ENCODE results near the gene DYNLT3. TPM values are rescaled to one million over a fixed set of nuclear protein-coding genes. Genes with fewer than 3 reads are reported as not detected.

Gene DYNLT3
- total RNA-seq, 3 donors from 2014 or later (not counting 1 experiment from before 2014, with no cell fraction given) = 18.1 to 25.0 (median 18.4) TPM

DNA sequence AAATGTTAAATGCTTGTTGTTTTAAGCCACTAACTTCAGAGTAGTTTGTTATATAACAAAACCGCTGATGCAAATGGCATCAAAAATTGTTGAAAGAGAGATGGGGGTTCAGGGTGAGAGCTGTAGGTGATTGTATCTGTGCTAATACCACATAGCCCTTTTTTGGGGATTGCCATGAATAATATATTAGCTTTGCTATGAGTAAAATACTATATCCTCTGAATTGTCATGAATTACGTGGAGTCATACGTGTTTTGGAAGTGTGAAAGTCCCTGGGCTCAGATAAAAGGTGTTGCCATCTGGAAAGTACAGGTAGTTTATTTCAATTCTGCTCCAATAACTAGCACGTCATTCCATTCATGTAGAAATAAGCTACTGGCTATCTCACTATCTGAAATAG lies 30.6 kb downstream of the DYNLT3 start:
- intact Hi-C loops (cut with micrococcal nuclease) = no loop called here
- no peaks in the 10 kb centered on the region for H3K36me3 Mint-ChIP-seq
- H3K9me3 ChIP-seq (ENCODE audit: control insufficient read depth, insufficient read depth, low read length) = no peaks in the 10 kb centered on the region
- TF ChIP-seq, protein P1, sequence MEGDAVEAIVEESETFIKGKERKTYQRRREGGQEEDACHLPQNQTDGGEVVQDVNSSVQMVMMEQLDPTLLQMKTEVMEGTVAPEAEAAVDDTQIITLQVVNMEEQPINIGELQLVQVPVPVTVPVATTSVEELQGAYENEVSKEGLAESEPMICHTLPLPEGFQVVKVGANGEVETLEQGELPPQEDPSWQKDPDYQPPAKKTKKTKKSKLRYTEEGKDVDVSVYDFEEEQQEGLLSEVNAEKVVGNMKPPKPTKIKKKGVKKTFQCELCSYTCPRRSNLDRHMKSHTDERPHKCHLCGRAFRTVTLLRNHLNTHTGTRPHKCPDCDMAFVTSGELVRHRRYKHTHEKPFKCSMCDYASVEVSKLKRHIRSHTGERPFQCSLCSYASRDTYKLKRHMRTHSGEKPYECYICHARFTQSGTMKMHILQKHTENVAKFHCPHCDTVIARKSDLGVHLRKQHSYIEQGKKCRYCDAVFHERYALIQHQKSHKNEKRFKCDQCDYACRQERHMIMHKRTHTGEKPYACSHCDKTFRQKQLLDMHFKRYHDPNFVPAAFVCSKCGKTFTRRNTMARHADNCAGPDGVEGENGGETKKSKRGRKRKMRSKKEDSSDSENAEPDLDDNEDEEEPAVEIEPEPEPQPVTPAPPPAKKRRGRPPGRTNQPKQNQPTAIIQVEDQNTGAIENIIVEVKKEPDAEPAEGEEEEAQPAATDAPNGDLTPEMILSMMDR (IDR thresholded peaks at IDR 0.05) = no peak
- H3K27me3 ChIP-seq (ENCODE audit: control insufficient read depth, insufficient read depth, low read length) = no peaks in the 10 kb centered on the region
- DNase-seq (no peak), ATAC-seq (no peak)
- no peaks in the 10 kb centered on the region for H3K4me1 Mint-ChIP-seq
- no peak overlapping the region for H3K4me3 Mint-ChIP-seq
- H3K27ac ChIP-seq (ENCODE audit: low read length) = peak overlapping the region; percentile 25
- H3K27ac Mint-ChIP-seq = no peak overlapping the region
- H3K27me3 Mint-ChIP-seq (ENCODE audit: low read depth in 2 of 2) = peaks cover 3 to 25% of the 10 kb centered on the region in 2 donors
- H3K4me3 ChIP-seq (ENCODE audit: low read length) = no peak overlapping the region
- H3K4me1 ChIP-seq (ENCODE audit: control insufficient read depth, insufficient read depth, low read length) = no peaks in the 10 kb centered on the region
- 89% methylated on average over 1 of the region's 4 CpGs for WGBS (ENCODE audit: insufficient coverage)
- H3K36me3 ChIP-seq (ENCODE audit: control insufficient read depth, insufficient read depth, low read length) = no peaks in the 10 kb centered on the region
- no peaks in the 10 kb centered on the region for H3K9me3 Mint-ChIP-seq

DNA sequence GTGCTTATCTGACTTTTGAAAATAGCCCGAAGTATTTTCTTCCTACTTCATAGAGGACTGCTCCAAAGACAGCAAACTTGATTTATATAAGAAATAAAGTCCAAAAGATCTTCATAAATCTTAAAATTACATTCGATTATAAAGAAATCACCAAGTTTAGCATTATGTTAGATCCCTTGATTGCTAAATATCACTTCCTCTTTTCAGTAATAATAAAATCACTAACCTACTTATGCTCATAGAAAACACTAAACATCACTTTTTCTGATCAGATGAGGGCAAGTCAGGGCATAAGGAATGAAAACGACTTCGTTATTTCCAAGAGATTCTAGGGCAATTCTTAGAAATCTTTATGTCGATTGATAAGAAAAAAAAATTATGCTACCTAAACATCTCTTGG lies 32.0 kb downstream of the DYNLT3 start:
- H3K27ac ChIP-seq (ENCODE audit: low read length) = no peak overlapping the region
- WGBS (ENCODE audit: insufficient coverage) = 88% methylated on average over 3 of the region's 5 CpGs
- no peak for DNase-seq

DNA sequence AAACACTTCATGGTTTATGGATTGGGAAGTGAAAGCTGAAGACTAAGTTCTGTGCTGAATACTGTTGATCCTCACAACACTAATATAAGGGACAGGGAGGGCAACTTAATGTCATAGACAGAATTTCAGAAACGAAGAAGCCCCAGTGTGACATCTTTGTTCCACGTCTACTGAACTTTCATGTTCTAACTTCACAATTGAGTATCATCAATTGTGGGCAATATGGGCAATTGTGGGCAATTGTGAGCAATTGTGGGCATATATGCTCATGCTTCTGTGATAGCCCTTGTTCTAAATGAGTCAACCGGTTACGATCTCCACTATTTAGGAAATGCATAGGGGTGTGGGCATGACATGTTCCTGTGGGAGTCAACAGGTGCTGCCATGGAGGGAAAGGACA lies 33.8 kb downstream of the DYNLT3 start:
- Mint-ChIP-seq H3K27ac (no peak overlapping the region), H3K36me3 (no peaks in the 10 kb centered on the region), H3K9me3 (no peaks in the 10 kb centered on the region), H3K4me1 (no peaks in the 10 kb centered on the region), H3K27me3 (ENCODE audit: low read depth in 2 of 2) (peaks cover 3 to 35% of the 10 kb centered on the region in 2 donors), H3K4me3 (no peak overlapping the region)
- H3K36me3 ChIP-seq (ENCODE audit: control insufficient read depth, insufficient read depth, low read length) = no peaks in the 10 kb centered on the region
- 74% methylated on average over 4 of the region's 4 CpGs for WGBS (ENCODE audit: insufficient coverage)
- no peaks in the 10 kb centered on the region for H3K4me1 ChIP-seq (ENCODE audit: control insufficient read depth, insufficient read depth, low read length)
- DNase-seq (no peak), ATAC-seq (no peak)
- TF ChIP-seq, protein P1 (IDR thresholded peaks at IDR 0.05) = no peak
- no peaks in the 10 kb centered on the region for H3K9me3 ChIP-seq (ENCODE audit: control insufficient read depth, insufficient read depth, low read length)
- H3K4me3 ChIP-seq (ENCODE audit: low read length) = no peak overlapping the region
- intact Hi-C loops (cut with micrococcal nuclease) = no loop called here
- H3K27me3 ChIP-seq (ENCODE audit: control insufficient read depth, insufficient read depth, low read length) = no peaks in the 10 kb centered on the region
- no peak overlapping the region for H3K27ac ChIP-seq (ENCODE audit: low read length)

More for the DNA sequence above, 32.0 kb downstream of the DYNLT3 start:
- TF ChIP-seq, protein P1 (IDR thresholded peaks at IDR 0.05) = no peak
- H3K4me1 Mint-ChIP-seq = no peaks in the 10 kb centered on the region
- Histone ChIP-seq H3K9me3 (ENCODE audit: control insufficient read depth, insufficient read depth, low read length) (no peaks in the 10 kb centered on the region), H3K4me3 (ENCODE audit: low read length) (no peak overlapping the region), H3K36me3 (ENCODE audit: control insufficient read depth, insufficient read depth, low read length) (no peaks in the 10 kb centered on the region), H3K4me1 (ENCODE audit: control insufficient read depth, insufficient read depth, low read length) (no peaks in the 10 kb centered on the region), H3K27me3 (ENCODE audit: control insufficient read depth, insufficient read depth, low read length) (no peaks in the 10 kb centered on the region)
- H3K27ac Mint-ChIP-seq = no peak overlapping the region
- H3K4me3 Mint-ChIP-seq = no peak overlapping the region
- no peaks in the 10 kb centered on the region for H3K9me3 Mint-ChIP-seq
- no peaks in the 10 kb centered on the region for H3K36me3 Mint-ChIP-seq
- peaks cover 3 to 35% of the 10 kb centered on the region in 2 donors for H3K27me3 Mint-ChIP-seq (ENCODE audit: low read depth in 2 of 2)
- intact Hi-C loops (cut with micrococcal nuclease) = no loop called here
- no peak for ATAC-seq

DNA sequence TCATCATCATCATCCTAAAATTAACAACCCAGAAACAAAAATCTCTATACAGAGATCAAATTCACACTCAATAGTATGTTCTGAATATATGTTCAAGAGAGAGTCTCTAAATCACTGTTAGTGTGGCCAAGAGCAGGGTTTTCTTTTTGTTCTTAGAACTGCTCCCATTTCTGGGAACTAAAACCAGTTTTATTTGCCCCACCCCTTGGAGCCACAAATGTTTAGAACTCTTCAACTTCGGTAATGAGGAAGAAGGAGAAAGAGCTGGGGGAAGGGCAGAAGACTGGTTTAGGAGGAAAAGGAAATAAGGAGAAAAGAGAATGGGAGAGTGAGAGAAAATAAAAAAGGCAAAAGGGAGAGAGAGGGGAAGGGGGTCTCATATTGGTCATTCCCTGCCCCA lies 35.3 kb downstream of the DYNLT3 start:
- H3K27ac Mint-ChIP-seq = no peak overlapping the region
- H3K27me3 Mint-ChIP-seq (ENCODE audit: low read depth in 2 of 2) = peaks cover 3 to 29% of the 10 kb centered on the region in 2 donors
- no peak for ATAC-seq
- H3K4me3 Mint-ChIP-seq = no peak overlapping the region
- intact Hi-C loops (cut with micrococcal nuclease) = no loop called here
- no peaks in the 10 kb centered on the region for H3K36me3 ChIP-seq (ENCODE audit: control insufficient read depth, insufficient read depth, low read length)
- 0% methylated on average over 1 of the region's 1 CpG for WGBS (ENCODE audit: insufficient coverage)
- TF ChIP-seq, protein P1 (IDR thresholded peaks at IDR 0.05) = no peak
- H3K4me1 Mint-ChIP-seq = no peaks in the 10 kb centered on the region
- no peaks in the 10 kb centered on the region for H3K27me3 ChIP-seq (ENCODE audit: control insufficient read depth, insufficient read depth, low read length)
- H3K9me3 ChIP-seq (ENCODE audit: control insufficient read depth, insufficient read depth, low read length) = no peaks in the 10 kb centered on the region
- no peak overlapping the region for H3K4me3 ChIP-seq (ENCODE audit: low read length)
- H3K27ac ChIP-seq (ENCODE audit: low read length) = no peak overlapping the region
- no peaks in the 10 kb centered on the region for H3K9me3 Mint-ChIP-seq
- no peak for DNase-seq
- H3K36me3 Mint-ChIP-seq = no peaks in the 10 kb centered on the region
- no peaks in the 10 kb centered on the region for H3K4me1 ChIP-seq (ENCODE audit: control insufficient read depth, insufficient read depth, low read length)

All from natural killer cell (primary cell).